ENCODE data around the gene NCBP1.

- no peak for TF ChIP-seq ZNF830 (CRISPR knock-in tag; IDR thresholded peaks at IDR 0.05)
- no peak for TF ChIP-seq BCL6 (CRISPR knock-in tag; IDR thresholded peaks at IDR 0.05)
Observed at GRCh38 chr9:97695390-97695789, 61.8 kb downstream of the NCBP1 start.
